HepG2 (cell line): ENCODE results near the gene FAM118B. TPM values are rescaled to one million over a fixed set of nuclear protein-coding genes. Genes with fewer than 3 reads are reported as not detected.

Experiments used
- NFKB2 ChIP-seq: sonication (generic); formaldehyde crosslinking; IDR thresholded peaks from 2 replicates; pipeline ENCODE4 v1.4.0; 2020; ENCODE audit warnings: missing genetic modification reagents, borderline replicate concordance
- PATZ1 ChIP-seq: sonication (generic); formaldehyde crosslinking; IDR thresholded peaks from 2 replicates; pipeline ENCODE4 v1.4.0; 2020; ENCODE audit warnings: missing genetic modification reagents
- SALL2 ChIP-seq: sonication (generic); formaldehyde crosslinking; IDR thresholded peaks from 2 replicates; pipeline ENCODE4 v1.8.1; 2023; ENCODE audit warnings: mild to moderate bottlenecking, missing genetic modification reagents, inconsistent platforms
- TEAD3 ChIP-seq: optimal IDR thresholded peaks from 2 replicates; pipeline ENCODE3; 2016; ENCODE audit warnings: borderline replicate concordance
- ZBTB25 ChIP-seq: IDR thresholded peaks from 2 replicates; pipeline ENCODE4 v1.6.1; 2018; ENCODE audit warnings: missing genetic modification reagents
- ZNF501 ChIP-seq: sonication (generic); formaldehyde crosslinking; IDR thresholded peaks from 2 replicates; pipeline ENCODE4 v1.5.1; 2020; ENCODE audit warnings: mild to moderate bottlenecking, moderate library complexity, missing genetic modification reagents
- ZNF574 ChIP-seq: sonication (generic); formaldehyde crosslinking; IDR thresholded peaks from 2 replicates; pipeline ENCODE4 v1.4.0; 2020; ENCODE audit warnings: missing genetic modification reagents
- polyA plus RNA-seq, 8 experiments: library from polyadenylated mRNA; depleted of rRNA in 3 of 8; stranded (reverse) in 7 of 8; unstranded in 1 of 8; fragments of >200 nt; fragmentation: Illumina TruSeq in 4 of 8; extraction: Trizol in 4 of 8; gene quantifications; 2 replicates each; pipeline versions ENCODE4 v1.2.1 to v1.2.3, GENCODE V29; 2011 to 2016; ENCODE audit warnings: low read depth in 4 of 8, missing spikeins in 1 of 8, mixed read lengths in 1 of 8; ENCODE audit not compliant: insufficient read depth in 1 of 8
- total RNA-seq, 5 experiments: library from RNA; depleted of rRNA; stranded (reverse); fragments of >200 nt; fragmentation: Illumina TruSeq; extraction: Trizol; gene quantifications; 2 replicates each; pipeline ENCODE4 v1.2.3, GENCODE V29; 2016; ENCODE audit warnings: low read depth in 1 of 5
- TF ChIP-seq, protein P1 (sequence below): sonication (generic); formaldehyde crosslinking; IDR thresholded peaks from 2 replicates; pipeline ENCODE4 v1.5.1; 2020; ENCODE audit warnings: mild to moderate bottlenecking, missing genetic modification reagents, borderline replicate concordance

FAM118B gene
- total and polyA plus RNA-seq, 2 of the 13 experiments (the other 11 are each of a cell fraction or from before 2014, with no cell fraction given): 10.2 to 25.7 TPM

GRCh38 chr11:126310200-126310991, 98.8 kb downstream of the FAM118B start (continued):
- TF ChIP-seq PATZ1 (CRISPR knock-in tag) (0 out of 2 replicates have a peak, but pooled peaks have one; percentile 41), ZBTB25 (CRISPR knock-in tag) (no peak), TEAD3 (CRISPR knock-in tag) (peak; percentile 16), ZNF574 (CRISPR knock-in tag) (0 out of 2 replicates have a peak, but pooled peaks have one; percentile 18), NFKB2 (peak; percentile 45; the same call in 1 of the 2 replicates), ZNF501 (CRISPR knock-in tag) (no peak), SALL2 (CRISPR knock-in tag) (0 out of 2 replicates have a peak, but pooled peaks have one; percentile 26)
- TF ChIP-seq, protein P1, sequence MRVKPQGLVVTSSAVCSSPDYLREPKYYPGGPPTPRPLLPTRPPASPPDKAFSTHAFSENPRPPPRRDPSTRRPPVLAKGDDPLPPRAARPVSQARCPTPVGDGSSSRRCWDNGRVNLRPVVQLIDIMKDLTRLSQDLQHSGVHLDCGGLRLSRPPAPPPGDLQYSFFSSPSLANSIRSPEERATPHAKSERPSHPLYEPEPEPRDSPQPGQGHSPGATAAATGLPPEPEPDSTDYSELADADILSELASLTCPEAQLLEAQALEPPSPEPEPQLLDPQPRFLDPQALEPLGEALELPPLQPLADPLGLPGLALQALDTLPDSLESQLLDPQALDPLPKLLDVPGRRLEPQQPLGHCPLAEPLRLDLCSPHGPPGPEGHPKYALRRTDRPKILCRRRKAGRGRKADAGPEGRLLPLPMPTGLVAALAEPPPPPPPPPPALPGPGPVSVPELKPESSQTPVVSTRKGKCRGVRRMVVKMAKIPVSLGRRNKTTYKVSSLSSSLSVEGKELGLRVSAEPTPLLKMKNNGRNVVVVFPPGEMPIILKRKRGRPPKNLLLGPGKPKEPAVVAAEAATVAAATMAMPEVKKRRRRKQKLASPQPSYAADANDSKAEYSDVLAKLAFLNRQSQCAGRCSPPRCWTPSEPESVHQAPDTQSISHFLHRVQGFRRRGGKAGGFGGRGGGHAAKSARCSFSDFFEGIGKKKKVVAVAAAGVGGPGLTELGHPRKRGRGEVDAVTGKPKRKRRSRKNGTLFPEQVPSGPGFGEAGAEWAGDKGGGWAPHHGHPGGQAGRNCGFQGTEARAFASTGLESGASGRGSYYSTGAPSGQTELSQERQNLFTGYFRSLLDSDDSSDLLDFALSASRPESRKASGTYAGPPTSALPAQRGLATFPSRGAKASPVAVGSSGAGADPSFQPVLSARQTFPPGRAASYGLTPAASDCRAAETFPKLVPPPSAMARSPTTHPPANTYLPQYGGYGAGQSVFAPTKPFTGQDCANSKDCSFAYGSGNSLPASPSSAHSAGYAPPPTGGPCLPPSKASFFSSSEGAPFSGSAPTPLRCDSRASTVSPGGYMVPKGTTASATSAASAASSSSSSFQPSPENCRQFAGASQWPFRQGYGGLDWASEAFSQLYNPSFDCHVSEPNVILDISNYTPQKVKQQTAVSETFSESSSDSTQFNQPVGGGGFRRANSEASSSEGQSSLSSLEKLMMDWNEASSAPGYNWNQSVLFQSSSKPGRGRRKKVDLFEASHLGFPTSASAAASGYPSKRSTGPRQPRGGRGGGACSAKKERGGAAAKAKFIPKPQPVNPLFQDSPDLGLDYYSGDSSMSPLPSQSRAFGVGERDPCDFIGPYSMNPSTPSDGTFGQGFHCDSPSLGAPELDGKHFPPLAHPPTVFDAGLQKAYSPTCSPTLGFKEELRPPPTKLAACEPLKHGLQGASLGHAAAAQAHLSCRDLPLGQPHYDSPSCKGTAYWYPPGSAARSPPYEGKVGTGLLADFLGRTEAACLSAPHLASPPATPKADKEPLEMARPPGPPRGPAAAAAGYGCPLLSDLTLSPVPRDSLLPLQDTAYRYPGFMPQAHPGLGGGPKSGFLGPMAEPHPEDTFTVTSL (CRISPR knock-in tag): no peak
